NCI-H2227 treated with DMSO at 0.1 percent for 48 hours (cell line): Measurements from ENCODE around the gene FAM156B.
"Not testable (repeated sequence)": the region's sequence is repeated elsewhere in the genome, so short reads cannot be mapped to it uniquely, and the experiment has no call there.

Experiments
- DNase-seq: peaks from one replicate; lab custom pipeline; 2025; lab: John Stamatoyannopoulos, UW

The FAM156B gene

DNA sequence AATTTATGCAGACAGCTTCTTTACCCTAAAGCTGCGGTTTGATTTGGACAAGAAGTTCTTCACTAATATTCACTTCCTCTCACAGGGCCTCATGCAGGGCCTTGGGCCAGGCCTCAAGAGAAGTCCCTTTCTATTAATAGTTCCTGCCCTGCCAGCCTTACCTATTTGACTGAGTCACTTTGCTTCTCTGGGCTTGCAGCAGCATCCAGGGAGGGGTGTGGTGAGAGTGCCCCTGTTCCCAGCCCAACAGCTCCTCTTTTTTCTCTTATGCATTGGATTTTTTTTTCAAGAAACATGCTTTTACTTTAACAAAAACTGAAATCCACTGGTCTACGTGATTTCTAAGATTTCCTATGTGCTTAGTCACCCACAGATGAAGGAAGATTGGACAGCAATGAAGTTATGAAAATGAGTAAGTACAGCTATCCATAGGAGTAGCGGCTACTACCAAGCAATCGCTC, 26.7 kb downstream of the FAM156B start:
- no peak for DNase-seq

- DNase-seq = not testable (repeated sequence)
Observed at GRCh38 chrX:52930214-52930613, 33.1 kb downstream of the FAM156B start.

- DNase-seq = no peak
Observed at GRCh38 chrX:52933213-52933612, 36.1 kb downstream of the FAM156B start.

GRCh38 chrX:52933976-52934703, 37.0 kb downstream of the FAM156B start:
- no peak for DNase-seq

GRCh38 chrX:52934704-52935469, 37.8 kb downstream of the FAM156B start:
- peak; percentile 98 for DNase-seq

- DNase-seq = not testable (repeated sequence)
Observed at GRCh38 chrX:52935470-52935784, 38.3 kb downstream of the FAM156B start.

GRCh38 chrX:52940704-52941103, 43.6 kb downstream of the FAM156B start:
- not testable (repeated sequence) for DNase-seq

DNA sequence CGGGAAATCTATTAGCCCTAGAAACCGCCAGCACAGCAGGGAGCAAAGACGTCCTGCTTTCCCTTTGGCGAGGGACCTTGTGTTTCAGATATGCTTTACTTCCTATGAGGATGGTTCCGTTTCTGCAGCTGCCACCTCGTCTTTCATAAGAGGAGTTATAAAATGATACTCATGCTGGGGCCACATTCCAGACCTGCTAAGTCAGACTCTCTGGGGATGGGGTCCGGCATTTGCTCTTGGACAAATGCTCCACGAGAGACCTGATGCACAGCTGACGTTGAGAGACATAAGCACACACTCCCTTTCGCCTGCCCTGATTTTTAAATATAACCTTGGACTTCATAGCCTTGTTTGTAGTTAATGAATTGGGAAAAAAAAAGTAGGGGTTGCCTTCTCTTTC, 44.6 kb downstream of the FAM156B start:
- not testable (repeated sequence) for DNase-seq

GRCh38 chrX:52945838-52946494, 48.8 kb downstream of the FAM156B start:
- DNase-seq = not testable (repeated sequence)

DNA sequence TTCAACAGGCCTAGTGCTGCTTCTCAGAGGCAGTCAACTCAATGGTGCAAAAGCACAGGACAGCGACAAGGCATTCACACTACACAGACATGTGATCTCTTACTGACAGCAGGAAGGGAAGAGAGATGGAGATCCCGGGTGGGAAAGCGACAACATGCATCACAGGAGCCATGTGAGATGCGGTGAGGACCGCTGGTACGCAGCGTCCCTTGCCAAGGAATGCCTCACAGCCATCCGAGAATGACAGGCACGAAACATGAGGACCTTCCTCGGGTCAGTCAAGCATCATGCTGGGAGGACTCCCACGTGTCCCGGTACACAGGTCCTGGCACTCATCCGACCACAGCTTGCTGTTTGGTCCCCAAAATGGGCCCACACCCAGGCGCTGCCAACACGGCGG, 50.4 kb downstream of the FAM156B start:
- DNase-seq = not testable (repeated sequence)

GRCh38 chrX:52948265-52948664, 51.1 kb downstream of the FAM156B start:
- not testable (repeated sequence) for DNase-seq

- not testable (repeated sequence) for DNase-seq
Observed at GRCh38 chrX:52949325-52949724, 52.2 kb downstream of the FAM156B start.

GRCh38 chrX:52949884-52950283, 52.8 kb downstream of the FAM156B start:
- DNase-seq = not testable (repeated sequence)
